HepG2 (cell line): ENCODE measurements around the gene FNDC8. TPM values are rescaled to one million over a fixed set of nuclear protein-coding genes. Genes with fewer than 3 reads are reported as not detected.

Source experiments
- E2F5 ChIP-seq: sonication (generic); formaldehyde crosslinking; conservative IDR thresholded peaks from 2 replicates; pipeline ENCODE4 v1.4.0; 2020; ENCODE audit warnings: missing genetic modification reagents
- HMGXB4 ChIP-seq, 2 experiments: sonication (generic) in 1 of 2; formaldehyde crosslinking in 1 of 2; IDR thresholded peaks; 2 replicates each; pipeline versions ENCODE4 v1.4.0 to v1.6.1; 2018 to 2020; ENCODE audit warnings: missing genetic modification reagents in 2 of 2, borderline replicate concordance in 1 of 2, low read depth in 1 of 2, mild to moderate bottlenecking in 1 of 2, missing biosample characterization in 1 of 2
- KMT2A ChIP-seq: sonication (generic); formaldehyde crosslinking; IDR thresholded peaks from 2 replicates; pipeline ENCODE4 v1.4.0; 2020; ENCODE audit warnings: missing genetic modification reagents
- MYC ChIP-seq: sonication (generic); formaldehyde crosslinking; IDR thresholded peaks from 2 replicates; pipeline ENCODE4 v1.9.0; 2021; ENCODE audit warnings: missing genetic modification reagents, borderline replicate concordance
- NFATC3 ChIP-seq: sonication (generic); formaldehyde crosslinking; IDR thresholded peaks from 2 replicates; pipeline ENCODE4 v1.5.1; 2020; ENCODE audit warnings: mild to moderate bottlenecking, missing genetic modification reagents
- NFIB ChIP-seq: sonication (generic); formaldehyde crosslinking; IDR thresholded peaks from 2 replicates; pipeline ENCODE4 v1.9.0; 2021; ENCODE audit warnings: missing genetic modification reagents, mild to moderate bottlenecking, borderline replicate concordance
- NR2F1 ChIP-seq, 2 experiments: fragments of 450-650 bp in 1 of 2; formaldehyde crosslinking in 1 of 2; IDR thresholded peaks; 2 replicates each; pipeline versions ENCODE4 v1.5.0 to v1.6.1; 2016 to 2020; ENCODE audit warnings: mild to moderate bottlenecking in 1 of 2, missing compliant biosample characterization in 1 of 2, missing genetic modification reagents in 1 of 2, moderate library complexity in 1 of 2
- RXRA ChIP-seq: sonication (generic); formaldehyde crosslinking; IDR thresholded peaks from 2 replicates; pipeline ENCODE4 v1.5.1; 2020; ENCODE audit warnings: missing genetic modification reagents
- TCF7 ChIP-seq: sonication (generic); IDR thresholded peaks from 2 replicates; pipeline ENCODE4 v1.6.1; 2016; ENCODE audit warnings: antibody characterized with exemption, low read depth
- TIGD3 ChIP-seq: sonication (generic); formaldehyde crosslinking; IDR thresholded peaks from 2 replicates; pipeline ENCODE4 v1.5.1; 2020; ENCODE audit warnings: mild to moderate bottlenecking, missing genetic modification reagents, borderline replicate concordance
- TP53 ChIP-seq: sonication (generic); formaldehyde crosslinking; conservative IDR thresholded peaks from 2 replicates; pipeline ENCODE4 v1.4.0; 2020; ENCODE audit warnings: missing genetic modification reagents
- ZFX ChIP-seq: sonication (generic); formaldehyde crosslinking; IDR thresholded peaks from 2 replicates; pipeline ENCODE4 v1.4.0; 2020; ENCODE audit warnings: mild to moderate bottlenecking, low read depth, missing genetic modification reagents, moderate library complexity
- ZNF101 ChIP-seq: sonication (generic); formaldehyde crosslinking; IDR thresholded peaks from 2 replicates; pipeline ENCODE4 v1.4.0; 2020; ENCODE audit warnings: mild to moderate bottlenecking, low read depth, missing genetic modification reagents, borderline replicate concordance
- ZNF180 ChIP-seq: sonication (generic); formaldehyde crosslinking; IDR thresholded peaks from 2 replicates; pipeline ENCODE4 v1.4.0; 2020; ENCODE audit warnings: low read depth, missing genetic modification reagents, borderline replicate concordance
- ZNF343 ChIP-seq: sonication (generic); formaldehyde crosslinking; IDR thresholded peaks from 2 replicates; pipeline ENCODE4 v1.4.0; 2020; ENCODE audit warnings: mild to moderate bottlenecking, missing genetic modification reagents
- ZNF354B ChIP-seq: sonication (generic); formaldehyde crosslinking; IDR thresholded peaks from 2 replicates; pipeline ENCODE4 v1.8.0; 2022; ENCODE audit warnings: mild to moderate bottlenecking, missing genetic modification reagents
- ZNF576 ChIP-seq: sonication (generic); formaldehyde crosslinking; IDR thresholded peaks from 2 replicates; pipeline ENCODE4 v1.4.0; 2020; ENCODE audit warnings: mild to moderate bottlenecking, missing genetic modification reagents
- ZNF678 ChIP-seq: sonication (generic); formaldehyde crosslinking; IDR thresholded peaks from 2 replicates; pipeline ENCODE4 v1.4.0; 2020; ENCODE audit warnings: mild to moderate bottlenecking, missing genetic modification reagents
- ZNF687 ChIP-seq: sonication (generic); formaldehyde crosslinking; IDR thresholded peaks from 2 replicates; pipeline ENCODE4 v1.5.1; 2020; ENCODE audit warnings: mild to moderate bottlenecking, missing genetic modification reagents, moderate library complexity
- ZNF7 ChIP-seq: IDR thresholded peaks from 2 replicates; pipeline ENCODE4 v1.6.1; 2016; ENCODE audit warnings: missing biosample characterization, missing genetic modification reagents
- polyA plus RNA-seq, 8 experiments: library from polyadenylated mRNA; depleted of rRNA in 3 of 8; stranded (reverse) in 7 of 8; unstranded in 1 of 8; fragments of >200 nt; fragmentation: Illumina TruSeq in 4 of 8; extraction: Trizol in 4 of 8; gene quantifications; 2 replicates each; pipeline versions ENCODE4 v1.2.1 to v1.2.3, GENCODE V29; 2011 to 2016; ENCODE audit warnings: low read depth in 4 of 8, missing spikeins in 1 of 8, mixed read lengths in 1 of 8; ENCODE audit not compliant: insufficient read depth in 1 of 8
- total RNA-seq, 5 experiments: library from RNA; depleted of rRNA; stranded (reverse); fragments of >200 nt; fragmentation: Illumina TruSeq; extraction: Trizol; gene quantifications; 2 replicates each; pipeline ENCODE4 v1.2.3, GENCODE V29; 2016; ENCODE audit warnings: low read depth in 1 of 5

FNDC8 gene
- total and polyA plus RNA-seq, 2 of the 13 experiments (the other 11 are each of a cell fraction or from before 2014, with no cell fraction given) = not detected

GRCh38 chr17:35141681-35142466, 20.5 kb downstream of the FNDC8 start, which contains the start of gene NLE1 (continued):
- TF ChIP-seq TIGD3 (CRISPR knock-in tag) = no peak
- no peak for TF ChIP-seq ZNF101
- TF ChIP-seq RXRA (CRISPR knock-in tag) = peak; percentile 38; the same call in 1 of the 2 replicates
- TF ChIP-seq TCF7 = no peak
- TF ChIP-seq ZNF687 (CRISPR knock-in tag) = peak; percentile 92
- TF ChIP-seq HMGXB4 (CRISPR knock-in tag; IDR thresholded peaks at IDR 0.05; ENCODE audit: borderline replicate concordance in 1 of 2, low read depth in 1 of 2) = peak; percentile 98
- TF ChIP-seq KMT2A (CRISPR knock-in tag) = peak; percentile 88
- no peak for TF ChIP-seq NR2F1 (CRISPR knock-in tag; IDR thresholded peaks at IDR 0.05)
- TF ChIP-seq NFIB = no peak
- 0 out of 2 replicates have a peak, but pooled peaks have one; percentile 49 for TF ChIP-seq ZNF678 (CRISPR knock-in tag)
- no peak for TF ChIP-seq TP53 (CRISPR knock-in tag)
- peak; percentile 70; the same call in 1 of the 2 replicates for TF ChIP-seq ZNF343 (CRISPR knock-in tag)
- TF ChIP-seq MYC (CRISPR knock-in tag) = peak; percentile 99
- no peak for TF ChIP-seq ZNF354B (CRISPR knock-in tag)
- no peak for TF ChIP-seq ZNF180
- peak; percentile 68; the same call in 1 of the 2 replicates for TF ChIP-seq ZNF576 (CRISPR knock-in tag)
- peak; percentile 82 for TF ChIP-seq ZFX (CRISPR knock-in tag)
- no peak for TF ChIP-seq NFATC3 (CRISPR knock-in tag)
- no peak for TF ChIP-seq ZNF7 (CRISPR knock-in tag)
- 0 out of 2 replicates have a peak, but pooled peaks have one; percentile 52 for TF ChIP-seq E2F5 (CRISPR knock-in tag)
